ES-I3 (cell line): ENCODE data around the gene PRKAR1B.

Experiments used
- H3K36me3 ChIP-seq: 2 replicates; pipeline ENCODE4 v1.6.1; 2013; ENCODE audit warnings: mild to moderate bottlenecking, low read length, control low read depth, moderate library complexity; ENCODE audit not compliant: insufficient read depth
- H3K4me1 ChIP-seq: 2 replicates; pipeline ENCODE4 v1.6.1; 2013; ENCODE audit warnings: mild to moderate bottlenecking, control low read depth, low read length; ENCODE audit not compliant: insufficient read depth
- H3K9ac ChIP-seq: 2 replicates; pipeline ENCODE4 v1.6.1; 2013; ENCODE audit warnings: low read depth, mild to moderate bottlenecking, low read length, moderate library complexity
- H3K9me3 ChIP-seq: 2 replicates; pipeline ENCODE4 v1.6.1; 2013; ENCODE audit warnings: mild to moderate bottlenecking, low read length, moderate library complexity; ENCODE audit not compliant: control insufficient read depth, insufficient read depth

PRKAR1B gene

GRCh38 chr7:512541-513311 lies 214.4 kb downstream of the PRKAR1B start:
- peaks cover 31% of the 10 kb centered on the region; the same call in 1 of the 2 replicates for H3K4me1 ChIP-seq
- H3K9me3 ChIP-seq: no peaks in the 10 kb centered on the region
- H3K36me3 ChIP-seq: peaks cover 18% of the 10 kb centered on the region
- H3K9ac ChIP-seq: no peak overlapping the region

- Histone ChIP-seq H3K9ac (no peak overlapping the region), H3K4me1 (peaks cover 31% of the 10 kb centered on the region; the same call in 1 of the 2 replicates), H3K36me3 (peaks cover 18% of the 10 kb centered on the region), H3K9me3 (no peaks in the 10 kb centered on the region)
Measured at GRCh38 chr7:512146-512510, 215.0 kb downstream of the PRKAR1B start.

- H3K9ac ChIP-seq: no peak overlapping the region
- H3K36me3 ChIP-seq: peaks cover 18% of the 10 kb centered on the region
- no peaks in the 10 kb centered on the region for H3K9me3 ChIP-seq
- H3K4me1 ChIP-seq: peaks cover 31% of the 10 kb centered on the region; the same call in 1 of the 2 replicates
Measured at GRCh38 chr7:511476-512145, 215.5 kb downstream of the PRKAR1B start.

DNA sequence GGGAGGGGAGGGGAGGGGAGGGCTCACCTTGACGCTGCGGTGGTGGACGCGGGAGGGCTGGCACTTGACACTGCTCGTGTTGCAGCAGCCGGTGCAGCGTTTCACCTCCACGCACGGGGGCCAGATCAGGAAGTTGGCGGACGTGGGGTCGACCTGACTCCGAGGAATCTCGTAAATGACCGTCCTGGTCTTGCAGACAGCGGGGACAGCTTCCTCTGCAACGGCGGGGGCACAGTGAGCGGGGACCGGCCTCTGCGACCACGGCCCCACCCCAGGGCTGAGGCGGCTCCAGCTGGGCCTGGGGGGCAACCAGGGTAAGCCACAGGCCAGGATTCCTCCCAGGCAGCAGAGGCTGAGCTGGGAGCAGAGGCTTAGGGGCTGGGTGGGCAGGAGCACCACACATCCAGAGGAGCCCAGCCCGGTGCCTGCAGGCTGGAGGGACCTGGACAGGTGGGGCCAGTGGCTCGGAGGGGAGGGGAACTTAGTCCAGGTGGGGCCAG lies 216.2 kb downstream of the PRKAR1B start:
- H3K36me3 ChIP-seq: peaks cover 18% of the 10 kb centered on the region
- H3K9me3 ChIP-seq: no peaks in the 10 kb centered on the region
- H3K9ac ChIP-seq: no peak overlapping the region
- H3K4me1 ChIP-seq: peaks cover 31% of the 10 kb centered on the region; the same call in 1 of the 2 replicates

DNA sequence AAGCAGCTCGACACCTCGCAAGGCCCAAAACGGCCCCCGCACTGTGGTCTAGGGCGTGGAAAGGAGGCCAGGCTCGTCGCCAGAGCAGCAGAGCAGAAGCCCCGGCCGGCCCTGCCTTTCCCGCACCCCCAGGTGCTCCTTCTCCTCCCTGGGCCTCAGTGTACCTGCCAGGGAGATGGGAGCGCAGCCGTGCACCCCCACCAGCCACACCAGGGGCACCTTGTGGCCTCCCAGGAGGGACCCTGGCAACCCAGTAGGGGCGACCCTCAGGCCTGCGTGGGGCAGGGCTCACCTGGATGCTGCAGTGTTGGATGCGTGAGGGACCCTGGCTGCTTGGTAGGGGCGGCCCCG lies 217.0 kb downstream of the PRKAR1B start:
- no peak overlapping the region for H3K9ac ChIP-seq
- no peaks in the 10 kb centered on the region for H3K9me3 ChIP-seq
- H3K36me3 ChIP-seq: peaks cover 21% of the 10 kb centered on the region
- peaks cover 27% of the 10 kb centered on the region; the same call in 1 of the 2 replicates for H3K4me1 ChIP-seq

DNA sequence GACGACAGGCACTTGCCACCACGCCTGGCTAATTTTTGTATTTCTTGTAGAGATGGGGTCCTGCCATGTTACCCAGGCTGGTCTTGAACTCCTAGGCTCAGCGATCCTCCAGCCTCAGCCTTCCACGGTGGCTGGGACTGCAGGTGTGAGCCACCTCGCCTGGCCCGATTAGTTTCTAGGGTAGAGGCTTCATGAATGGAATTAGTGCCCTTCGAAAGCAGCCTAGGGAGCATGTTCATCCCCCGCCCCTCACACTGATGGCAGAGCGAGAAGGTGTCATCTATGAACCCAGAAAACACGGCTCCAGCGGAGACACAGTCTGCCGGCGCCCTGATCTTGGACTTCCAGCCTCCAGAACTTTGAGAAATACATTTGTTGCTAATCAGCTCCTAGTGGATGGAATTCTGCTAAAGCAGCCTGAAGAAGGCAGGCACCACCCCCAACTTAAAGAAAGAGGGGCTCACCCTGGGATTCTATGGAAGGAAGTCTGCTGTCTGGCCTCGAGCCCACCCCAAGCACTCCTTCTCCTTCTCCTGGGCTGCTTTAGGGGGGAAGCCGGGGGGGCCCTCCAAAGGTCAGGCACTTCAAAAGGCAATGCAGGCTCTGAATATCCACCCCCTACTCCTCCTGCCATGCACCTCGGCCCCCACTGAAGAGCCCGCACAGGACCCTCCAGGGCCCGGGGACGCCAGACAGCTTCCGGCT lies 217.5 kb downstream of the PRKAR1B start:
- H3K9ac ChIP-seq: no peak overlapping the region
- H3K4me1 ChIP-seq: peaks cover 21% of the 10 kb centered on the region; the same call in 1 of the 2 replicates
- H3K36me3 ChIP-seq: peaks cover 21% of the 10 kb centered on the region
- no peaks in the 10 kb centered on the region for H3K9me3 ChIP-seq

DNA sequence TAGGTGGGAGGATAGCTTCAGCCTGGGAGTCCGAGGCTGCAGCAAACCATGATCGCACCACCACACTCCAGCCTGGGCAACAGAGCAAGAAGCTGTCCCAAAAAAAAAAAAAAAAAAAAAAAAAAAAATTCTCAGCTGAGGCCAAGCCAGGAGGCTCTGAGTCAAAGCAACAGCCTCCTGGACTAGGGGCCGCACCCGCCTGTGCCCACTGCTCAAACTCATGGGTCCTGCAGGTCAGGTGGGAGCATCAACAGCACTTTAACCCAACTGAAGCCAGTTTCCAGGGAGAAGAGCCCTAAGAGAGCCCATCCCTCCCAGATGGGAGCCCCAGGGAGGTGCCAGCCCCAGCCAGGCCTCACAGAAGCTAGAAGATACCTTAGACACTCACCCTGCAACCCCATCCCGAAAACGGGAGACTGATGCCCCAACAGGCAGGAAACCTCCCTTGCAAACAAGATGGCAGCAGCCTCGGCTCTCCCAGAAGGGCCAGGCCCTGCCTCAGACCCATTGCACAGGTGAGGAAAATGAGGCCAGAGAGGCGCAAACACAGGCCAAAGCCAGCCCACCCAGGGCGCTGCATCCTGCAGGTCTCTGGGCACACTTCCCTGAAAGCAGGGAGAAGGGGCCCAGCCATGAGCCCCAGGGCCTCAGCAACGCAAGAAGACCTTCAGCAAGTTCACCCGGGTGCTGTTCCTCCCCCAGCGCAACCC lies 218.5 kb downstream of the PRKAR1B start:
- Histone ChIP-seq H3K9me3 (no peaks in the 10 kb centered on the region), H3K4me1 (peaks cover 12% of the 10 kb centered on the region; the same call in 1 of the 2 replicates), H3K9ac (no peak overlapping the region), H3K36me3 (peaks cover 21% of the 10 kb centered on the region)

- peaks cover 21% of the 10 kb centered on the region for H3K36me3 ChIP-seq
- H3K4me1 ChIP-seq: peaks cover 4% of the 10 kb centered on the region; the same call in 1 of the 2 replicates
- no peak overlapping the region for H3K9ac ChIP-seq
- H3K9me3 ChIP-seq: no peaks in the 10 kb centered on the region
Measured at GRCh38 chr7:507623-508300, 219.3 kb downstream of the PRKAR1B start.

GRCh38 chr7:506921-507622 lies 220.0 kb downstream of the PRKAR1B start:
- peaks cover 21% of the 10 kb centered on the region for H3K36me3 ChIP-seq
- no peaks in the 10 kb centered on the region for H3K4me1 ChIP-seq
- no peaks in the 10 kb centered on the region for H3K9me3 ChIP-seq
- H3K9ac ChIP-seq: no peak overlapping the region

DNA sequence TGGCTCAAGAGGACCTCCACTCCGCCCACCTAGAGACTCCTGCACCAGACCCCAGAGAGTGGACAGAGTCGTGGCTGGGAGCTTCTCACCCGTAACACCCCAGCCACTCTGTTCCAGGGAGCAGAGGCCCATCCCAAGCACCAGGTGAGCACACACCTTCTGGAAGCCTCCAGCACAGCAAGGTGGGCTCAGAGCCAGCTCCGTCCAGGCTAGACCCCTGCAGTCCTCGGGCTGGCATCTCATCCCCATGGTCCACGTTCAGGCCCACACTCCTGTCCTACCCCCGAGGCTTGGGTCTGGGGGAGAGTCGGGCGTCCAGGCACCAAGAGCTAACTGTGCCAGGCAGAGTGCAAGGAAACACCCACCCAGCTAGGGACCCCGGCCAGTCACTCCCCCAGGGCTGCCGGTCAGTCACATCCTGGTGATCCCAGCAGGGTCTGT lies 220.7 kb downstream of the PRKAR1B start:
- Histone ChIP-seq H3K9me3 (no peaks in the 10 kb centered on the region), H3K4me1 (no peaks in the 10 kb centered on the region), H3K9ac (no peak overlapping the region), H3K36me3 (peaks cover 25% of the 10 kb centered on the region)

- H3K4me1 ChIP-seq: no peaks in the 10 kb centered on the region
- H3K9me3 ChIP-seq: no peaks in the 10 kb centered on the region
- H3K9ac ChIP-seq: no peak overlapping the region
- peaks cover 26% of the 10 kb centered on the region for H3K36me3 ChIP-seq
Measured at GRCh38 chr7:505171-505570, 221.9 kb downstream of the PRKAR1B start.

- H3K9ac ChIP-seq: no peak overlapping the region
- no peaks in the 10 kb centered on the region for H3K4me1 ChIP-seq
- no peaks in the 10 kb centered on the region for H3K9me3 ChIP-seq
- peaks cover 23% of the 10 kb centered on the region for H3K36me3 ChIP-seq
Measured at GRCh38 chr7:504221-505111, 222.6 kb downstream of the PRKAR1B start.
